Keratinocyte (primary cell): ENCODE data around the gene APAF1. TPM values are rescaled to one million over a fixed set of nuclear protein-coding genes. Genes with fewer than 3 reads are reported as not detected.

Experiments
- DNase-seq: peaks from one replicate; pipeline ENCODE4 v3.0.0-alpha.2; 2011; ENCODE audit warnings: low read depth, missing footprints, low spot score
- FAIRE-seq: peaks from 2 replicates; lab custom pipeline; 2011; peaks lifted over from hg19 to GRCh38; lab: Jason Lieb, UNC
- H2AFZ ChIP-seq: 2 replicates; pipeline ENCODE4 v1.6.0; 2012; ENCODE audit warnings: low read length, control low read depth, inconsistent platforms; ENCODE audit not compliant: control insufficient read depth
- H3K27ac ChIP-seq: 2 replicates; pipeline ENCODE4 v1.5.1; 2011; ENCODE audit warnings: low read length; ENCODE audit not compliant: control insufficient read depth, insufficient read depth
- H3K27me3 ChIP-seq: 3 replicates; pipeline ENCODE4 v1.6.0; 2011; ENCODE audit warnings: low read length; ENCODE audit not compliant: control insufficient read depth, insufficient read depth; ENCODE audit errors: extremely low read depth
- H3K36me3 ChIP-seq, 2 experiments: 2 replicates in 1 of 2; 3 replicates in 1 of 2; pipeline ENCODE4 v1.5.1; 2011; ENCODE audit warnings: low read length in 2 of 2, mild to moderate bottlenecking in 1 of 2; ENCODE audit not compliant: control insufficient read depth in 2 of 2, insufficient read depth in 2 of 2; ENCODE audit errors: extremely low read depth in 1 of 2
- H3K4me1 ChIP-seq: 3 replicates; pipeline ENCODE4 v1.5.1; 2011; ENCODE audit warnings: low read length; ENCODE audit not compliant: control insufficient read depth, insufficient read depth; ENCODE audit errors: extremely low read depth
- H3K4me2 ChIP-seq: 3 replicates; pipeline ENCODE4 v1.6.0; 2011; ENCODE audit warnings: low read depth, low read length; ENCODE audit not compliant: control insufficient read depth, insufficient read depth; ENCODE audit errors: extremely low read depth
- H3K4me3 ChIP-seq, 3 experiments: fragments of 200-600 bp in 1 of 3; sonication (generic) in 1 of 3; 2 replicates in 2 of 3; 3 replicates in 1 of 3; pipeline ENCODE4 v1.5.1; 2011 to 2016; ENCODE audit warnings: low read length in 3 of 3, mild to moderate bottlenecking in 3 of 3, control low read depth in 2 of 3, inconsistent platforms in 1 of 3, low read depth in 1 of 3, mixed read lengths in 1 of 3, mixed run types in 1 of 3, moderate library complexity in 1 of 3; ENCODE audit not compliant: control insufficient read depth in 2 of 3, insufficient read depth in 2 of 3; ENCODE audit errors: extremely low read depth in 1 of 3
- H3K79me2 ChIP-seq: 2 replicates; pipeline ENCODE4 v1.6.0; 2012; ENCODE audit warnings: low read length; ENCODE audit not compliant: control insufficient read depth, insufficient read depth
- H3K9ac ChIP-seq: 3 replicates; pipeline ENCODE4 v1.6.0; 2011; ENCODE audit warnings: low read length; ENCODE audit not compliant: control insufficient read depth, insufficient read depth; ENCODE audit errors: extremely low read depth
- H3K9me1 ChIP-seq: 3 replicates; pipeline ENCODE4 v1.6.0; 2011; ENCODE audit warnings: low read length; ENCODE audit not compliant: control insufficient read depth, insufficient read depth; ENCODE audit errors: extremely low read depth
- H3K9me3 ChIP-seq: 2 replicates; pipeline ENCODE4 v1.5.1; 2012; ENCODE audit warnings: low read depth, low read length; ENCODE audit not compliant: control insufficient read depth
- H4K20me1 ChIP-seq: 3 replicates; pipeline ENCODE4 v1.6.0; 2011; ENCODE audit warnings: low read length; ENCODE audit not compliant: control insufficient read depth, insufficient read depth; ENCODE audit errors: extremely low read depth
- EZH2 ChIP-seq: IDR thresholded peaks from one replicate; pipeline ENCODE4 v1.6.1; 2012; ENCODE audit warnings: inconsistent platforms, mild to moderate bottlenecking, low read length, moderate library complexity
- dilution Hi-C: fragments of 300-500 bp; cut with MboI; formaldehyde crosslinking; loops from one replicate; pipeline ENCODE4 v1.7.0; 2020; ENCODE audit warnings: low sequenced_read_pairs; ENCODE audit not compliant: extremely low pct_ligation_motif_present
- polyA plus RNA-seq, 5 experiments: library from polyadenylated mRNA; depleted of rRNA in 3 of 5; stranded (reverse) in 3 of 5; stranded (forward) in 1 of 5; unstranded in 1 of 5; fragments of >200 nt; gene quantifications; 1 replicate in 1 of 5; 2 replicates in 3 of 5; 3 replicates in 1 of 5; pipeline versions ENCODE4 v1.2.1 to v1.2.3, GENCODE V29; 2011 to 2012; ENCODE audit warnings: missing spikeins in 2 of 5, low read depth in 1 of 5, low replicate concordance in 1 of 5
- TF ChIP-seq, protein P1 (sequence below), 3 experiments: IDR thresholded peaks in 1 of 3; conservative IDR thresholded peaks in 1 of 3; optimal IDR thresholded peaks in 1 of 3; 2 replicates in 2 of 3; 3 replicates in 1 of 3; pipeline versions ENCODE3 to v1.5.1; 2011; ENCODE audit warnings: low read length in 3 of 3, mild to moderate bottlenecking in 3 of 3, moderate library complexity in 2 of 3, control low read depth in 1 of 3, inconsistent platforms in 1 of 3; ENCODE audit not compliant: insufficient read depth in 2 of 3; ENCODE audit errors: extremely low read depth in 1 of 3

APAF1 gene
- polyA plus RNA-seq, 1 donor (not counting 4 experiments of a cell fraction or from before 2014, with no cell fraction given): 9.9 TPM

- H3K79me2 ChIP-seq: no peaks in the 10 kb centered on the region
- no peak overlapping the region for H3K4me2 ChIP-seq
- peaks cover 4% of the 10 kb centered on the region for H3K4me1 ChIP-seq
- no peaks in the 10 kb centered on the region for H4K20me1 ChIP-seq
- no peaks in the 10 kb centered on the region for H3K36me3 ChIP-seq
- H3K9me1 ChIP-seq: no peaks in the 10 kb centered on the region
- H3K9me3 ChIP-seq: no peaks in the 10 kb centered on the region
- TF ChIP-seq, protein P1, sequence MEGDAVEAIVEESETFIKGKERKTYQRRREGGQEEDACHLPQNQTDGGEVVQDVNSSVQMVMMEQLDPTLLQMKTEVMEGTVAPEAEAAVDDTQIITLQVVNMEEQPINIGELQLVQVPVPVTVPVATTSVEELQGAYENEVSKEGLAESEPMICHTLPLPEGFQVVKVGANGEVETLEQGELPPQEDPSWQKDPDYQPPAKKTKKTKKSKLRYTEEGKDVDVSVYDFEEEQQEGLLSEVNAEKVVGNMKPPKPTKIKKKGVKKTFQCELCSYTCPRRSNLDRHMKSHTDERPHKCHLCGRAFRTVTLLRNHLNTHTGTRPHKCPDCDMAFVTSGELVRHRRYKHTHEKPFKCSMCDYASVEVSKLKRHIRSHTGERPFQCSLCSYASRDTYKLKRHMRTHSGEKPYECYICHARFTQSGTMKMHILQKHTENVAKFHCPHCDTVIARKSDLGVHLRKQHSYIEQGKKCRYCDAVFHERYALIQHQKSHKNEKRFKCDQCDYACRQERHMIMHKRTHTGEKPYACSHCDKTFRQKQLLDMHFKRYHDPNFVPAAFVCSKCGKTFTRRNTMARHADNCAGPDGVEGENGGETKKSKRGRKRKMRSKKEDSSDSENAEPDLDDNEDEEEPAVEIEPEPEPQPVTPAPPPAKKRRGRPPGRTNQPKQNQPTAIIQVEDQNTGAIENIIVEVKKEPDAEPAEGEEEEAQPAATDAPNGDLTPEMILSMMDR (optimal IDR thresholded peaks at IDR 0.05 in 1 of 3, IDR thresholded peaks at IDR 0.05 in 1 of 3, conservative IDR thresholded peaks at IDR 0.05 in 1 of 3; ENCODE audit: extremely low read depth in 1 of 3, insufficient read depth in 2 of 3, low read length in 3 of 3): no peak
- TF ChIP-seq EZH2: no peak
- H3K27me3 ChIP-seq: no peaks in the 10 kb centered on the region
- no peak for DNase-seq
- dilution Hi-C loops: no loop called here
- H3K9ac ChIP-seq: no peak overlapping the region
- no peak overlapping the region for H3K27ac ChIP-seq
- no peak for FAIRE-seq
- H2AFZ ChIP-seq: no peak overlapping the region
- no peak overlapping the region for H3K4me3 ChIP-seq
These were observed 122.2 kb downstream of the APAF1 start for GRCh38 chr12:98767248-98767647.

DNA sequence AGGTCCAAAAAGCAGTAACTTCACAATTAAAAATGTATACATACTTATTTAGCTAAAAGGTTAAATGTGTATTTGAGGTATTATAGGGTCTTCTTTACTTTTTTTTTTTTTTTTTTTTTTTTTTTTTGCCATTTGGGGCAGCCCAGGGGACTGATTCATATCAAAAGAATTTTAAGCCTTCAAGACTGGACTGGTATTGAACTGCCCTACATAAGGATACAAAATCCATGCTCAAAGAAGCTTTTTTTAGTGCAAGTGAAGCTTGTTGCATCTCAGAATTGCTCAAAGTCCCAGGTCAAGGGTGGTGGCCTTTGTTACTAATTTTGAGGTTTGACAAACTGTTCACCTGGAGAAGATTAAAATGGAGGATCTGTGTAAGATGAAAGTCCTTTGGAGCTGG, 124.0 kb downstream of the APAF1 start:
- Histone ChIP-seq H3K27me3 (no peaks in the 10 kb centered on the region), H3K4me1 (no peaks in the 10 kb centered on the region), H3K4me3 (no peak overlapping the region), H2AFZ (no peak overlapping the region), H3K9ac (no peak overlapping the region), H3K79me2 (no peaks in the 10 kb centered on the region), H3K9me1 (no peaks in the 10 kb centered on the region), H3K4me2 (no peak overlapping the region), H3K27ac (no peak overlapping the region), H3K9me3 (no peaks in the 10 kb centered on the region), H3K36me3 (no peaks in the 10 kb centered on the region), H4K20me1 (no peaks in the 10 kb centered on the region)
- no peak for FAIRE-seq
- dilution Hi-C loops: no loop called here
- TF ChIP-seq EZH2: no peak
- TF ChIP-seq, protein P1 (optimal IDR thresholded peaks at IDR 0.05 in 1 of 3, IDR thresholded peaks at IDR 0.05 in 1 of 3, conservative IDR thresholded peaks at IDR 0.05 in 1 of 3; ENCODE audit: extremely low read depth in 1 of 3, insufficient read depth in 2 of 3, low read length in 3 of 3): no peak
- no peak for DNase-seq
